Activated T-helper 2 cell treated with anti-CD3 and anti-CD28 coated beads, Interferon-gamma antibody, Interleukin-2, Interleukin-4, amounts not matched to agents 10 μg/mL and 5 μg/mL and 100 μg/mL, durations not matched to agents 14 hours and 24 hours and 36 hours (primary cell): ENCODE measurements around the gene TP53I11. TPM values are rescaled to one million over a fixed set of nuclear protein-coding genes. Genes with fewer than 3 reads are reported as not detected.

Source experiments
- DNase-seq: peaks from one replicate; pipeline ENCODE4 v3.0.0; 2021; ENCODE audit warnings: low spot score
- H3K27ac Mint-ChIP-seq: one replicate; pipeline ENCODE4 v1.8.0; 2021; ENCODE audit warnings: mixed read lengths
- H3K27me3 Mint-ChIP-seq: one replicate; pipeline ENCODE4 v1.8.0; 2021; ENCODE audit warnings: low read depth, mixed read lengths
- H3K36me3 Mint-ChIP-seq: one replicate; pipeline ENCODE4 v1.8.0; 2021; ENCODE audit warnings: low read depth, mixed read lengths
- H3K4me1 Mint-ChIP-seq: one replicate; pipeline ENCODE4 v1.8.0; 2021; ENCODE audit warnings: low read depth, mixed read lengths
- H3K4me3 Mint-ChIP-seq: one replicate; pipeline ENCODE4 v1.8.0; 2021; ENCODE audit warnings: low read depth, mild to moderate bottlenecking, moderate library complexity, mixed read lengths
- H3K9me3 Mint-ChIP-seq: one replicate; pipeline ENCODE4 v1.8.0; 2021; ENCODE audit warnings: mixed read lengths
- intact Hi-C: fragments of 100-400 bp; cut with micrococcal nuclease; formaldehyde crosslinking; loops from one replicate; pipeline ENCODE4 v1.15.1; 2023
- total RNA-seq: library from RNA; stranded (reverse); gene quantifications from 2 replicates; pipeline ENCODE4 v1.2.3, GENCODE V29; 2022

The TP53I11 gene
- total RNA-seq, 1 donor from 2014 or later = 5.0 TPM

GRCh38 chr11:44973632-44974401 is 23.1 kb upstream of the TP53I11 start:
- no peaks in the 10 kb centered on the region for H3K4me1 Mint-ChIP-seq
- no peak overlapping the region for H3K27ac Mint-ChIP-seq
- DNase-seq = no peak
- no peak overlapping the region for H3K4me3 Mint-ChIP-seq
- H3K36me3 Mint-ChIP-seq = no peaks in the 10 kb centered on the region
- no peaks in the 10 kb centered on the region for H3K9me3 Mint-ChIP-seq
- no peaks in the 10 kb centered on the region for H3K27me3 Mint-ChIP-seq
- intact Hi-C loops = no loop called here

- no peaks in the 10 kb centered on the region for H3K9me3 Mint-ChIP-seq
- no peak for DNase-seq
- intact Hi-C loops = no loop called here
- H3K27ac Mint-ChIP-seq = no peak overlapping the region
- H3K27me3 Mint-ChIP-seq = no peaks in the 10 kb centered on the region
- H3K4me3 Mint-ChIP-seq = no peak overlapping the region
- no peaks in the 10 kb centered on the region for H3K36me3 Mint-ChIP-seq
- H3K4me1 Mint-ChIP-seq = no peaks in the 10 kb centered on the region
Observed at GRCh38 chr11:44972746-44973435, 22.2 kb upstream of the TP53I11 start.

- no peaks in the 10 kb centered on the region for H3K9me3 Mint-ChIP-seq
- no peaks in the 10 kb centered on the region for H3K4me1 Mint-ChIP-seq
- intact Hi-C loops = no loop called here
- H3K4me3 Mint-ChIP-seq = no peak overlapping the region
- DNase-seq = no peak
- H3K27me3 Mint-ChIP-seq = no peaks in the 10 kb centered on the region
- H3K27ac Mint-ChIP-seq = no peak overlapping the region
- no peaks in the 10 kb centered on the region for H3K36me3 Mint-ChIP-seq
Observed at GRCh38 chr11:44971185-44971584, 20.5 kb upstream of the TP53I11 start.

GRCh38 chr11:44970293-44970692 is 19.6 kb upstream of the TP53I11 start:
- Mint-ChIP-seq H3K9me3 (no peaks in the 10 kb centered on the region), H3K27ac (no peak overlapping the region), H3K4me1 (no peaks in the 10 kb centered on the region), H3K27me3 (peaks cover 1% of the 10 kb centered on the region), H3K36me3 (no peaks in the 10 kb centered on the region), H3K4me3 (no peak overlapping the region)
- no peak for DNase-seq
- intact Hi-C loops = no loop called here

- H3K27ac Mint-ChIP-seq = no peak overlapping the region
Observed at GRCh38 chr11:44969651-44970252, 19.1 kb upstream of the TP53I11 start.

GRCh38 chr11:44968510-44968909 is 17.8 kb upstream of the TP53I11 start:
- intact Hi-C loops = no loop called here
- peaks cover 1% of the 10 kb centered on the region for H3K27me3 Mint-ChIP-seq
- H3K36me3 Mint-ChIP-seq = no peaks in the 10 kb centered on the region
- H3K4me3 Mint-ChIP-seq = no peak overlapping the region
- no peak overlapping the region for H3K27ac Mint-ChIP-seq
- no peak for DNase-seq
- no peaks in the 10 kb centered on the region for H3K4me1 Mint-ChIP-seq
- H3K9me3 Mint-ChIP-seq = no peaks in the 10 kb centered on the region

More at GRCh38 chr11:44969651-44970252, 19.1 kb upstream of the TP53I11 start:
- H3K36me3 Mint-ChIP-seq = no peaks in the 10 kb centered on the region
- no peaks in the 10 kb centered on the region for H3K9me3 Mint-ChIP-seq
- intact Hi-C loops = no loop called here
- peaks cover 1% of the 10 kb centered on the region for H3K27me3 Mint-ChIP-seq
- H3K4me3 Mint-ChIP-seq = no peak overlapping the region
- DNase-seq = no peak
- H3K4me1 Mint-ChIP-seq = no peaks in the 10 kb centered on the region

GRCh38 chr11:44967930-44968496 is 17.3 kb upstream of the TP53I11 start:
- Mint-ChIP-seq H3K9me3 (no peaks in the 10 kb centered on the region), H3K36me3 (no peaks in the 10 kb centered on the region), H3K4me3 (no peak overlapping the region), H3K4me1 (no peaks in the 10 kb centered on the region), H3K27ac (no peak overlapping the region), H3K27me3 (peaks cover 1% of the 10 kb centered on the region)
- DNase-seq = no peak
- intact Hi-C loops = no loop called here

- intact Hi-C loops = no loop called here
- no peak for DNase-seq
- no peaks in the 10 kb centered on the region for H3K9me3 Mint-ChIP-seq
- H3K27ac Mint-ChIP-seq = no peak overlapping the region
- no peaks in the 10 kb centered on the region for H3K36me3 Mint-ChIP-seq
- no peak overlapping the region for H3K4me3 Mint-ChIP-seq
- H3K27me3 Mint-ChIP-seq = peaks cover 1% of the 10 kb centered on the region
- no peaks in the 10 kb centered on the region for H3K4me1 Mint-ChIP-seq
Observed at GRCh38 chr11:44966694-44967093, 16.0 kb upstream of the TP53I11 start.

GRCh38 chr11:44964526-44965209 is 14.0 kb upstream of the TP53I11 start:
- H3K27ac Mint-ChIP-seq = no peak overlapping the region
- H3K4me3 Mint-ChIP-seq = no peak overlapping the region
- intact Hi-C loops = no loop called here
- H3K4me1 Mint-ChIP-seq = no peaks in the 10 kb centered on the region
- H3K9me3 Mint-ChIP-seq = no peaks in the 10 kb centered on the region
- no peaks in the 10 kb centered on the region for H3K36me3 Mint-ChIP-seq
- DNase-seq = no peak
- H3K27me3 Mint-ChIP-seq = peaks cover 1% of the 10 kb centered on the region

- H3K27ac Mint-ChIP-seq = no peak overlapping the region
Observed at GRCh38 chr11:44963948-44964347, 13.3 kb upstream of the TP53I11 start.

GRCh38 chr11:44963136-44963535 is 12.5 kb upstream of the TP53I11 start:
- Mint-ChIP-seq H3K4me3 (no peak overlapping the region), H3K27me3 (peaks cover 5% of the 10 kb centered on the region), H3K9me3 (no peaks in the 10 kb centered on the region), H3K36me3 (no peaks in the 10 kb centered on the region), H3K4me1 (no peaks in the 10 kb centered on the region), H3K27ac (no peak overlapping the region)
- no peak for DNase-seq
- intact Hi-C loops = no loop called here

More at GRCh38 chr11:44963948-44964347, 13.3 kb upstream of the TP53I11 start:
- no peak for DNase-seq
- H3K36me3 Mint-ChIP-seq = no peaks in the 10 kb centered on the region
- peaks cover 2% of the 10 kb centered on the region for H3K27me3 Mint-ChIP-seq
- no peak overlapping the region for H3K4me3 Mint-ChIP-seq
- intact Hi-C loops = no loop called here
- H3K9me3 Mint-ChIP-seq = no peaks in the 10 kb centered on the region
- no peaks in the 10 kb centered on the region for H3K4me1 Mint-ChIP-seq

- H3K27ac Mint-ChIP-seq = no peak overlapping the region
- H3K36me3 Mint-ChIP-seq = no peaks in the 10 kb centered on the region
- peaks cover 5% of the 10 kb centered on the region for H3K27me3 Mint-ChIP-seq
- no peak overlapping the region for H3K4me3 Mint-ChIP-seq
- no peaks in the 10 kb centered on the region for H3K4me1 Mint-ChIP-seq
- no peak for DNase-seq
- intact Hi-C loops = no loop called here
- no peaks in the 10 kb centered on the region for H3K9me3 Mint-ChIP-seq
Observed at GRCh38 chr11:44962464-44962863, 11.8 kb upstream of the TP53I11 start.
